GM23248 (cell line): ENCODE results near the gene PDHX.

Experiments used
- EZH2 ChIP-seq: fragments of 200-600 bp; sonication (generic); IDR thresholded peaks from 2 replicates; pipeline ENCODE4 v1.6.1; 2018; ENCODE audit warnings: antibody characterized with exemption, mild to moderate bottlenecking; ENCODE audit not compliant: insufficient read depth, poor library complexity, severe bottlenecking
- EZH2phosphoT487 ChIP-seq: fragments of 200-600 bp; sonication (generic); IDR thresholded peaks from 2 replicates; pipeline ENCODE4 v1.6.1; 2018; ENCODE audit warnings: antibody characterized with exemption, moderate library complexity, mild to moderate bottlenecking, low read depth; ENCODE audit not compliant: insufficient read depth

DNA sequence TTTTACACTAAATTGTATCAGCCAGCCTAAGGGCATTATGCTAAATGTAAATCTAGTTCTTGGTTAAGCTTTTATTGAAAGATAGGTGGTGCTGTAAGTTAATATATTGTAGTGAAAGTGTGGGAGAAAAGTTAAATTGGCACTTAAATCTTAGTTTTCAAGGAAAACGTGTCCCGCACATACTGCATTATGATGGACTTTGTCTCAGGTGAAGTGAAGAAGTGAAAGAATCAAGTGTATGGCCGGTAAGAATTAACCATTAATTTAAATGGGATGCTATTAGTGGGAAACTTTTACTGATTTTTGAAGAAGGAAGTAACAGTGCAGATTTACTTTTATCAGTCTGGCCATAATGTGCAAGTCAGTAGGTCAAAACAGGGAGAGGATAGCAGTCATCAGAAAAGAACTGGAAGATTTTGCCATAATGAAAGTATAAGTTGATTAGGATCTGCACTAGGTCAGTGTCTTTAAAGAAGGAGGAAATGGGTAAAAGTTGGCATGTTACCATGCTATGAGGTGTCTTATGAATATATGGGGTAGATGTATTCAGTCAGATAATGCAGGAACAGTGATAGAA is 81.6 kb downstream of the PDHX start:
- no peak for TF ChIP-seq EZH2
- TF ChIP-seq EZH2phosphoT487 = no peak
